ENCODE measurements around the gene CPAMD8. TPM values are rescaled to one million over a fixed set of nuclear protein-coding genes. Genes with fewer than 3 reads are reported as not detected.

CPAMD8 gene
- total RNA-seq (2014; rRNA removed; shearing (Covaris generic)) = 7.8 and 19.8 TPM in 2 replicates

GRCh38 chr19:17026706-17027534 is at the start of gene CPAMD8:
Gene CPAMD8, minus strand, starts transcription at chr19:17026810. Its CDS starts 168 bp downstream, at chr19:17026642.
- in situ Hi-C loops (cut with HindIII; ENCODE audit: low sequenced_read_pairs) = no loop called here
- DNase-seq (ENCODE audit: low spot score) = no peak

- peak; percentile 28 for DNase-seq (ENCODE audit: low spot score)
- in situ Hi-C loops (cut with HindIII; ENCODE audit: low sequenced_read_pairs) = no loop called here
Measured at GRCh38 chr19:17075864-17076542, 49.4 kb upstream of the CPAMD8 start.

- peak; percentile 99 for DNase-seq (ENCODE audit: low spot score)
- in situ Hi-C loops (cut with HindIII; ENCODE audit: low sequenced_read_pairs) = no loop called here
Measured at GRCh38 chr19:17075035-17075863, 48.6 kb upstream of the CPAMD8 start, which contains the start of the genes HAUS8 and MYO9B. Gene HAUS8, minus strand, starts transcription at chr19:17075452. Its CDS starts 30 bp downstream, at chr19:17075422. Gene MYO9B, plus strand, starts transcription at chr19:17075777. Its CDS starts 25,941 bp downstream, at chr19:17101718.

- no peak for DNase-seq (ENCODE audit: low spot score)
- in situ Hi-C loops (cut with HindIII; ENCODE audit: low sequenced_read_pairs) = no loop called here
Measured at GRCh38 chr19:17074634-17075034, 48.0 kb upstream of the CPAMD8 start.

- in situ Hi-C loops (cut with HindIII; ENCODE audit: low sequenced_read_pairs) = no loop called here
- DNase-seq (ENCODE audit: low spot score) = no peak
Measured at GRCh38 chr19:17073869-17074633, 47.4 kb upstream of the CPAMD8 start.

GRCh38 chr19:17070912-17071311 is 44.3 kb upstream of the CPAMD8 start:
- in situ Hi-C loops (cut with HindIII; ENCODE audit: low sequenced_read_pairs) = no loop called here
- DNase-seq (ENCODE audit: low spot score) = no peak

- DNase-seq (ENCODE audit: low spot score) = no peak
- in situ Hi-C loops (cut with HindIII; ENCODE audit: low sequenced_read_pairs) = no loop called here
Measured at GRCh38 chr19:17070421-17070820, 43.8 kb upstream of the CPAMD8 start.

- DNase-seq (ENCODE audit: low spot score) = no peak
- in situ Hi-C loops (cut with HindIII; ENCODE audit: low sequenced_read_pairs) = no loop called here
Measured at GRCh38 chr19:17069193-17069592, 42.6 kb upstream of the CPAMD8 start.

- DNase-seq (ENCODE audit: low spot score) = no peak
- in situ Hi-C loops (cut with HindIII; ENCODE audit: low sequenced_read_pairs) = no loop called here
Measured at GRCh38 chr19:17063428-17063827, 36.8 kb upstream of the CPAMD8 start.

- DNase-seq (ENCODE audit: low spot score) = no peak
- in situ Hi-C loops (cut with HindIII; ENCODE audit: low sequenced_read_pairs) = no loop called here
Measured at GRCh38 chr19:17061691-17062090, 35.1 kb upstream of the CPAMD8 start.

- DNase-seq (ENCODE audit: low spot score) = no peak
- in situ Hi-C loops (cut with HindIII; ENCODE audit: low sequenced_read_pairs) = no loop called here
Measured at GRCh38 chr19:17061205-17061604, 34.6 kb upstream of the CPAMD8 start.

- no peak for DNase-seq (ENCODE audit: low spot score)
- in situ Hi-C loops (cut with HindIII; ENCODE audit: low sequenced_read_pairs) = no loop called here
Measured at GRCh38 chr19:17060802-17061201, 34.2 kb upstream of the CPAMD8 start.

GRCh38 chr19:17058236-17058635 is 31.6 kb upstream of the CPAMD8 start:
- in situ Hi-C loops (cut with HindIII; ENCODE audit: low sequenced_read_pairs) = no loop called here
- DNase-seq (ENCODE audit: low spot score) = no peak

- in situ Hi-C loops (cut with HindIII; ENCODE audit: low sequenced_read_pairs) = no loop called here
- no peak for DNase-seq (ENCODE audit: low spot score)
Measured at GRCh38 chr19:17055636-17056035, 29.0 kb upstream of the CPAMD8 start.

- in situ Hi-C loops (cut with HindIII; ENCODE audit: low sequenced_read_pairs) = no loop called here
Measured at GRCh38 chr19:17054746-17055145, 28.1 kb upstream of the CPAMD8 start.

GRCh38 chr19:17052439-17052838 is 25.8 kb upstream of the CPAMD8 start:
- peak; percentile 65 for DNase-seq (ENCODE audit: low spot score)
- in situ Hi-C loops (cut with HindIII; ENCODE audit: low sequenced_read_pairs) = no loop called here

More at GRCh38 chr19:17054746-17055145, 28.1 kb upstream of the CPAMD8 start:
- no peak for DNase-seq (ENCODE audit: low spot score)

GRCh38 chr19:17049711-17050280 is 23.2 kb upstream of the CPAMD8 start:
- DNase-seq (ENCODE audit: low spot score) = no peak
- in situ Hi-C loops (cut with HindIII; ENCODE audit: low sequenced_read_pairs) = no loop called here

GRCh38 chr19:17048885-17049453 is 22.4 kb upstream of the CPAMD8 start:
- DNase-seq (ENCODE audit: low spot score) = no peak
- in situ Hi-C loops (cut with HindIII; ENCODE audit: low sequenced_read_pairs) = no loop called here
